Fibroblast of pulmonary artery (primary cell): ENCODE measurements around the gene DNAJC21.

Experiments
- DNase-seq: peaks from one replicate; pipeline ENCODE4 v3.0.0-alpha.2; 2010; ENCODE audit warnings: low read depth
- H3K4me3 ChIP-seq: replicated peaks from 2 replicates; pipeline ENCODE4 v1.5.1; 2011; ENCODE audit warnings: low read depth, mild to moderate bottlenecking, control low read depth, low read length, moderate library complexity
- CTCF ChIP-seq: IDR thresholded peaks from 2 replicates; pipeline ENCODE4 v1.5.1; 2011; ENCODE audit warnings: mild to moderate bottlenecking, control low read depth, low read length, inconsistent platforms; ENCODE audit errors: missing control alignments

The DNAJC21 gene

DNA sequence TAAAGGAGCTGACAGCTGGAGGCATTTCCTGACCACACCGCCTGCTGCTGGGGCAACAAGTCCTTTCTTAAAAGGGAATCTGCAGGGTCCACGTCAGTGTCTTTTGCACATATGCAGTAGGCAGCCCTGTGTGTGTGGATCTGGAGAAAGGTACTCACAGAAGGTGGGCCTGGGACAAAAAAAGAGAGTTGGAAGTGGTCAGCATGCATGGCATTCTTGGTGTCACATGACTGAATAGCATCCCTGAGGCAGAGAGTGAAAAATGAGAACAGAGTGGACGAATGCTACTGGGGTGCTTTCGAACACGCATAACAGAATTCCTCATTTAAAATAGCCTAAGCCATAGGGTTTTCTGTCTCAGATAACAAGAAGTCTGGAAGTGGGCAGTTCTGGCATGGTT, 47.0 kb downstream of the DNAJC21 start:
- TF ChIP-seq CTCF = no peak
- DNase-seq = no peak
- no peak overlapping the region for H3K4me3 ChIP-seq

GRCh38 chr5:34977934-34978613, 48.7 kb downstream of the DNAJC21 start:
- no peak overlapping the region for H3K4me3 ChIP-seq
- DNase-seq = no peak
- TF ChIP-seq CTCF = no peak

DNA sequence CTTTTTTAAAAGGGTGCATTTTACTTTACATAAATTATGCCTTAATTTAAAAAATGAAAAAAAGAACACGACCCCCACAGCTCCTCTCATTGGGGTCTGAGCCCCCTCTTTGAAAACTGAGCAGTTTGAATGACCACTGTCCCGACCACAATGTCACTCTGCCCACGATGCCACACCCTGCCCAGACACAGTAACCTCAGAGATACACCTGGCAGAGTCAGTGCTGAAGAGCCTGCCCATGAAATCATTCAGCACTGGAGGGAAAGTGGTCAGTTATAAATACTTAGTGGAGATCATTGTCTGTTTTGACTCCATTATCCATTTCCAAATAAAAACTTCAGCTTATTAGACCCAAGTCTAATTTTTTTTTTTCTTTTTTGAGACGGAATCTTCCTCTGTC, 49.3 kb downstream of the DNAJC21 start:
- TF ChIP-seq CTCF = no peak
- DNase-seq = no peak

DNA sequence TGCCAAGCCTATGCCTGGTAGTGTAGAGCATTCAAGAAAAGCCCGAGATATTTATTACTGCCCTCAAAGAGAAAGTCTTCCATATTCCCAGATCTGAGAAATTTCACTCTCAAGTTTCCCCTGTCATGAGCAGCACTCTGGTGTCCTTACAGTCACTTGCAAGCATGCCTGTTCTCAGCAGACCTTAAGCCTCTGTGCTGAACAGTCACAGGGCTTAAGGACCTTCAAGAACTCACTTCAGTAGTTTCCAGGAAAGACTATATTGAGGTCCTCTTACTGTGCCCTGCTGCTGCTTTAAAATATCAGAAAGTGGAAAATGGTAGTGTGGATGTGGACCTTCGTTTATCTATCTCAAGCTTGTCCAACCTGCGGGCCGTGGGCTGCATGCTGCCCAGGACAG, 53.5 kb downstream of the DNAJC21 start:
- no peak for DNase-seq
- H3K4me3 ChIP-seq = no peak overlapping the region
- TF ChIP-seq CTCF = no peak

More for the DNA sequence above, 49.3 kb downstream of the DNAJC21 start:
- H3K4me3 ChIP-seq = no peak overlapping the region

DNA sequence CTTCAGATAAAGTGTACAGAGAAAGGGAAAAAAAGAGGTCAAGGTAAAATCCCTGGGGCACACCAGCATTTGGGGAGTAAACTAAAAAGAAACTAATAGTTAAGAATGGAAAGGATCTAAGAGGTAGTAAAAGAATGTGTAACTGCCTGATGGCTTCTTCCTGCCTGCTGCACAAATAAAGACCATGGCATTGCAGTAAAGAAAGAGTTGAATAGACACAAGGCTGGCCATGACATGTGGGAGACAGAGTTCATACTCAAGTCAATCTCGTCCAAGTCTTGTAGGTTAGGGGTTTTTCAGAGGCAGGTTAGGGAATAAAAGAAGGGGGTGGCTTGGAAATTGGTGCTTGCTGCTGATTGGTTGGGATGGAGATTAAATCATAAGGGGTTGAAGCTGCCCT, 57.6 kb downstream of the DNAJC21 start:
- no peak for DNase-seq
- no peak overlapping the region for H3K4me3 ChIP-seq
- TF ChIP-seq CTCF = no peak

- no peak overlapping the region for H3K4me3 ChIP-seq
- no peak for TF ChIP-seq CTCF
- DNase-seq = peak; percentile 15
Observed at GRCh38 chr5:34991486-34992238, 62.3 kb downstream of the DNAJC21 start.
